HEK293T (cell line): ENCODE measurements around the gene RAE1.
A peak's percentile ranks its signal among the peaks of the same experiment; 100 is the strongest.
"Not testable (repeated sequence)": the region's sequence is repeated elsewhere in the genome, so short reads cannot be mapped to it uniquely, and the experiment has no call there.

Experiments used
- CTCF ChIA-PET: fragments of 350-600 bp; formaldehyde crosslinking; extraction: SDS; loops from one replicate; lab custom pipeline; 2021; ENCODE audit warnings: antibody characterized with exemption, inconsistent platforms; lab: Yijun Ruan, JAX
- POLR2A ChIA-PET: fragments of 350-600 bp; formaldehyde crosslinking; extraction: SDS; loops from one replicate; lab custom pipeline; 2020; ENCODE audit warnings: antibody characterized with exemption, inconsistent platforms; lab: Yijun Ruan, JAX
- DNase-seq: peaks from one replicate; pipeline ENCODE4 v3.0.0; 2012; ENCODE audit warnings: mixed read lengths; ENCODE audit errors: extremely low spot score
- ARNT ChIP-seq: fragments of 450-650 bp; IDR thresholded peaks from 2 replicates; pipeline ENCODE4 v1.6.1; 2017; ENCODE audit warnings: mild to moderate bottlenecking
- BHLHE40 ChIP-seq: fragments of 450-650 bp; IDR thresholded peaks from 2 replicates; pipeline ENCODE4 v1.6.1; 2016; ENCODE audit warnings: mild to moderate bottlenecking, moderate library complexity, borderline replicate concordance
- CTBP1 ChIP-seq: fragments of 450-650 bp; IDR thresholded peaks from 2 replicates; pipeline ENCODE4 v1.6.1; 2016; ENCODE audit warnings: borderline replicate concordance
- ELF4 ChIP-seq: fragments of 450-650 bp; IDR thresholded peaks from 2 replicates; pipeline ENCODE4 v1.6.1; 2017; ENCODE audit warnings: antibody characterized with exemption
- FOXA1 ChIP-seq: fragments of 450-650 bp; IDR thresholded peaks from 2 replicates; pipeline ENCODE4 v1.6.1; 2016; ENCODE audit warnings: mild to moderate bottlenecking
- FOXK2 ChIP-seq: fragments of 450-650 bp; IDR thresholded peaks from 2 replicates; pipeline ENCODE4 v1.6.1; 2016; ENCODE audit warnings: mild to moderate bottlenecking
- FOXM1 ChIP-seq: fragments of 450-650 bp; IDR thresholded peaks from 2 replicates; pipeline ENCODE4 v1.6.1; 2017; ENCODE audit warnings: mild to moderate bottlenecking, borderline replicate concordance
- HDGF ChIP-seq: fragments of 450-650 bp; IDR thresholded peaks from 2 replicates; pipeline ENCODE4 v1.6.1; 2017; ENCODE audit warnings: antibody characterized with exemption, borderline replicate concordance
- L3MBTL2 ChIP-seq: fragments of 450-650 bp; conservative IDR thresholded peaks from 2 replicates; pipeline ENCODE4 v1.6.1; 2016; ENCODE audit warnings: mild to moderate bottlenecking
- LEF1 ChIP-seq: fragments of 450-650 bp; IDR thresholded peaks from 2 replicates; pipeline ENCODE4 v1.6.1; 2017; ENCODE audit warnings: mild to moderate bottlenecking, borderline replicate concordance
- NFRKB ChIP-seq: fragments of 450-650 bp; IDR thresholded peaks from 2 replicates; pipeline ENCODE4 v1.6.1; 2016; ENCODE audit warnings: mild to moderate bottlenecking, moderate library complexity
- SP1 ChIP-seq: fragments of 450-650 bp; IDR thresholded peaks from 2 replicates; pipeline ENCODE4 v1.6.1; 2017
- SUZ12 ChIP-seq: fragments of 450-650 bp; IDR thresholded peaks from 2 replicates; pipeline ENCODE4 v1.6.1; 2016; ENCODE audit warnings: mild to moderate bottlenecking
- TARDBP ChIP-seq: fragments of 450-650 bp; IDR thresholded peaks from 2 replicates; pipeline ENCODE4 v1.6.1; 2016
- ZNF384 ChIP-seq: fragments of 450-650 bp; IDR thresholded peaks from 2 replicates; pipeline ENCODE4 v1.6.1; 2016
- TF ChIP-seq, protein P1 (sequence below): fragments of 450-650 bp; IDR thresholded peaks from 2 replicates; pipeline ENCODE4 v1.6.1; 2016

Gene RAE1

DNA sequence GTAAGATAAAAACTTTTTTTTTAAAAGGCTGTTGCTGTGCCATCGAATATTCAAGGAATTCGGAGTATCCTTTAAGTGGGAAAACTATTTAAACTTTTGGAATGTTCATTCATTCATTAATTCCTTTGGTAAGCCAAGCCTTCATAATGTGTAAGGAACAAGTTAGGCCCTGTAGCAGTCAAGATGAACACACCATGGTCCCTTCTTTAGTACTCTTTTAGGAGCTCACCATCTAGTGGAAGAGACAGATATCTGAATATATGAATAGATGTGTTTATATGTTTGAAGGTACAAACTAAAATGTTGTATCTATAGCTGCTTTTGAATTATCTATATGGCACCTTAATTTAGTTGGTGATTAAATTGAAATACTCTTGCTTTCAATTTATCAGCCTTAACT is 15.7 kb upstream of the RAE1 start:
- ChIA-PET CTCF (interaction anchor here (1.1 kb wide), 1 partner anchor 11 kb away, joined by 3 read pairs; no protein-coding TSS in a partner anchor), POLR2A (interaction anchor here (1.5 kb wide), 1 partner anchor 16 kb away, joined by 3 read pairs; the partner anchor contains the start of gene RAE1)
- TF ChIP-seq SP1 = no peak
- no peak for TF ChIP-seq SUZ12
- TF ChIP-seq FOXK2 = no peak
- TF ChIP-seq LEF1 = no peak
- TF ChIP-seq BHLHE40 = no peak
- DNase-seq = no peak

DNA sequence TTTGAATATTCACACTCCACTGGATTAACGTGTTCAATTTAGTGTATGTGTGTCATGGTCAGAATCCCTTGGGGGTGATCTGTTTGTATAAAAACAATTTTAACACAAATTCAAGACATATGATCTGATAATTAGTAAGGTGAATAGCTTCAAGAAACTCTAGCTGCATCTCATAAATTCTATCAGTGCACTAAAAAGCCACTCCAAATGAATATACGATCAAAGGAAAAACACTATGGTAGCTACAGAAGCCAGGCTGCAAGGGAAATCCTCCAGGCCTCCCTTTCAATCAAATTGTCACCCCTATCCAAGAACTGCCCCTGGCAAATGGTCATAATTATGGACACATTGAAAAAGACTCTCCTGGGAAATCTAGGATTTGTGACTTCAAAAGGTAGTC is 9.4 kb upstream of the RAE1 start:
- POLR2A ChIA-PET = no interaction called here
- CTCF ChIA-PET = no interaction called here
- no peak for DNase-seq
- TF ChIP-seq, protein P1, sequence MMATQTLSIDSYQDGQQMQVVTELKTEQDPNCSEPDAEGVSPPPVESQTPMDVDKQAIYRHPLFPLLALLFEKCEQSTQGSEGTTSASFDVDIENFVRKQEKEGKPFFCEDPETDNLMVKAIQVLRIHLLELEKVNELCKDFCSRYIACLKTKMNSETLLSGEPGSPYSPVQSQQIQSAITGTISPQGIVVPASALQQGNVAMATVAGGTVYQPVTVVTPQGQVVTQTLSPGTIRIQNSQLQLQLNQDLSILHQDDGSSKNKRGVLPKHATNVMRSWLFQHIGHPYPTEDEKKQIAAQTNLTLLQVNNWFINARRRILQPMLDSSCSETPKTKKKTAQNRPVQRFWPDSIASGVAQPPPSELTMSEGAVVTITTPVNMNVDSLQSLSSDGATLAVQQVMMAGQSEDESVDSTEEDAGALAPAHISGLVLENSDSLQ = peak; percentile 7; the same call in 1 of the 2 replicates
- no peak for TF ChIP-seq SUZ12

DNA sequence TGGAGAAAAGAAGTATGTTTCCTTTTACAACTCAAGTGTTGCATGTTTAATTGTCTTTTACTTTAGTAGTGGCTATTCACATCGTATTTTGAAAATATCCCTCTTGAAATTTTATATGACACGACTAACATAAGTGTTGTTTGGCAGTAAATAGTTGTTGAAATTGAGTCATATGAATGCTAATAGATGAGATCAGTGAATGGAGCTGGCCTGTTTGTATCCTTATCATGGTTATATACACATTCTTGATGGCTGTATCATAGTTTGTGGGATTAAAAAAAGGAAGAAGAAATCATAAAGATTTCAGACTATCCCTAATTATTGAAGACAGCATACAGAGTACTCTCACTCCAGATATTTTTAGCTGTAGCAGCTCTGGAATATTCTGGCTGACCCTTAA is 8.2 kb upstream of the RAE1 start:
- TF ChIP-seq CTBP1 = no peak
- TF ChIP-seq FOXK2 = no peak
- no peak for TF ChIP-seq SUZ12
- TF ChIP-seq, protein P1 = no peak
- TF ChIP-seq FOXM1 = no peak
- no peak for TF ChIP-seq SP1
- no peak for TF ChIP-seq TARDBP
- TF ChIP-seq ARNT = no peak
- no peak for TF ChIP-seq FOXA1
- TF ChIP-seq BHLHE40 = no peak
- no peak for TF ChIP-seq NFRKB
- no peak for TF ChIP-seq HDGF
- ChIA-PET POLR2A (no interaction called here), CTCF (no interaction called here)
- no peak for DNase-seq

DNA sequence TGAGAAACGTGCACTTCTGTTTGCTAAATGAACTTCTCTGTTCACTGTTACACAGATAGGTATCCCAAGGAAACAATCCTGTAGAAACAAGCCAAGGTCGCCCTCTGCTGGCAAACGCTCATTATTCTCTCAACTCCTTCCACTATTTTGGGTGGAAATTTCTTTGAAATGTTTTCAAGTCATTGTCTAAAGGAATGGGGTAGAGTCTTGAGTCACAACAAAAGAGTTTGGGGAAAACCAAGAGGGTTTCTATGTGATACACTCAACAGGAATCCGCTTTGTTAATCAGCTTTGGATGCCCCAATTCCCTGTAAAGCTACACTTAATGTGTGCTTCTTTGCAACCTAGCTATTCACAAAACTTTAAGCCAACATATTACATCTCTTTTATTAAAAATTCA is 4.6 kb upstream of the RAE1 start:
- TF ChIP-seq LEF1 = no peak
- TF ChIP-seq, protein P1 = no peak
- no peak for TF ChIP-seq L3MBTL2
- no peak for TF ChIP-seq SUZ12
- TF ChIP-seq ARNT = no peak
- TF ChIP-seq ZNF384 = no peak
- TF ChIP-seq TARDBP = no peak
- TF ChIP-seq BHLHE40 = no peak
- TF ChIP-seq SP1 = no peak
- TF ChIP-seq FOXM1 = no peak
- TF ChIP-seq FOXK2 = no peak
- TF ChIP-seq NFRKB = no peak
- TF ChIP-seq HDGF = no peak
- ChIA-PET POLR2A (no interaction called here), CTCF (interaction anchor here (0.6 to 1.8 kb wide), 10 partner anchors 9 to 286 kb away, joined by 3 to 15 read pairs (median 3); no protein-coding TSS in a partner anchor)
- peak; percentile 49 for DNase-seq

DNA sequence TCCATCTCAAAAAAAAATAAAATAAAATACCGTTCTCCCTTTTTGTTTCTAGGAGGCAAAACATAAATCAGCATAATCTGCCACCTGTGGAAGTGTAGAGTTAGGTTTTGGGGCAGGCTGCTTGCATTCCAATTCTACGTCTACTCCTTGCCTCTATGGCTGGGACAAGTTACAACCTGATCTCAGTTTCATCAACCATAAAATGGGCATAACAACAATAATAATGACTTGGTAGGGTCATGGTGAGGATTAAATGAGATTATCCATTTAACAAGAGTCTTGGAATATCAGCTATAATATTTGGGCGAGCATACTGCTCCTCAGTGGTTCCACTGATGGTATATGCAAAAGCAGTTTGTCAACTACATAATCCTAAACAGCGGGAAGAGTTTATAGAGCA is 3.7 kb upstream of the RAE1 start:
- ChIA-PET CTCF (interaction anchor here (0.6 to 1.1 kb wide), 2 partner anchors 45 to 287 kb away, joined by 3 read pairs; no protein-coding TSS in a partner anchor), POLR2A (no interaction called here)
- no peak for DNase-seq
- TF ChIP-seq SP1 = no peak
- no peak for TF ChIP-seq SUZ12
- TF ChIP-seq ZNF384 = no peak
- no peak for TF ChIP-seq FOXA1
- TF ChIP-seq ARNT = no peak
- TF ChIP-seq FOXM1 = no peak
- TF ChIP-seq, protein P1 = no peak
- no peak for TF ChIP-seq HDGF
- TF ChIP-seq ELF4 = no peak
- no peak for TF ChIP-seq TARDBP
- no peak for TF ChIP-seq FOXK2
- TF ChIP-seq CTBP1 = no peak
- TF ChIP-seq BHLHE40 = no peak

DNA sequence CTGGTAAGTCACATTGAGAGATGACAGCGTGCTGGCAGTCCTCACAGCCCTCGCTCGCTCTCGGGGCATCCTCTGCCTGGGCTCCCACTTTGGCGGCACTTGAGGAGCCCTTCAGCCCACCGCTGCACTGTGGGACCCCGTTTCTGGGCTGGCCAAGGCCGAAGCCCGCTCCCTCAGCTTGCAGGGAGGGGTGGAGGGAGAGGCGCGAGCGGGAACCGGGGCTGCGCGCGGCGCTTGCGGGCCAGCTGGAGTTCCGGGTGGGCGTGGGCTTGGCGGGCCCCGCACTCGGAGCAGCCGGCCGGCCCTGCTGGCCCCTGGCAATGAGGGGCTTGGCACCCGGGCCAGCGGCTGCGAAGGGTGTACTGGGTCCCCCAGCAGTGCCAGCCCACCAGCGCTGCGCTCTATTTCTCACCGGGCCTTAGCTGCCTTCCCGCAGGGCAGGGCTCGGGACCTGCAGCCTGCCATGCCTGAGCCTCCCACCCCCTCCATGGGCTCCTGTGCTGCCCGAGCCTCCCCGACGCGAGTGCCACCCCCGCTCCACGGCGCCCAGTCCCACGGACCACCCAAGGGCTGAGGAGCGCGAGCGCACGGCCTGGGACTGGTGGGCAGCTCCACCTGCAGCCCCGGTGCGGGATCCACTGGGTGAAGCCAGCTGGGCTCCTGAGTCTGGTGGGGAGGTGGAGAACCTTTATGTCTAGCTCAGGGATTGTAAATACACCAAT is 2.7 kb upstream of the RAE1 start:
- POLR2A ChIA-PET, DNase-seq, CTCF ChIA-PET: not testable (repeated sequence)

DNA sequence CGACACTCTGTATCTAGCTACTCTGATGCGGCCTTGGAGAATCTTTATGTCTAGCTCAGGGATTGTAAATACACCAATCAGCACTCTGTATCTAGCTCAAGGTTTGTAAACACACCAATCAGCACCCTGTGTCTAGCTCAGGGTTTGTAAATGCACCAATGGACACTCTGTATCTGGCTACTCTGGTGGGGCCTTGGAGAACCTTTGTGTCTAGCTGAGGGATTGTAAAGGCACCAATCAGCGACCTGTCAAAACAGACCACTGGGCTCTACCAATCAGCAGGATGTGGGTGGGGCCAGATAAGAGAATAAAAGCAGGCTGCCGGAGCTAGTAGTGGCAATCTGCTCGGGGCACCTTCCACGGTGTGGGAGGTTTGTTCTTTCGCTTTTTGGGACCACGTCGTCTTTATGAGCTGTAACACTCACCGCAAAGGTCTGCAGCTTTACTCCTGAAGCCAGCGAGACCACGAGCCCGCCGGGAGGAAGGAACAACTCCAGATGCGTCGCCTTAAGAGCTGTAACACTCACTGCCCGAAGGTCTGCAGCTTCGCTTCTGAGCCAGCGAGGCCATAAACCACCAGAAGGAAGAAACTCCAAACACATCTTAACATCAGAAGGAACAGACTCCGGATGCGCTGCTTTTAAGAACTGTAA is 2.0 kb upstream of the RAE1 start:
- not testable (repeated sequence) for DNase-seq
- POLR2A ChIA-PET = interaction anchor here (1.2 kb wide), 1 partner anchor 84 kb away, joined by 3 read pairs; no protein-coding TSS in a partner anchor
- CTCF ChIA-PET = interaction anchor here (1.2 kb wide), 1 partner anchor 259 kb away, joined by 3 read pairs; no protein-coding TSS in a partner anchor
